GM12865 (cell line): ENCODE results near the gene SLC52A1.

Experiments used
- DNase-seq: peaks from one replicate; pipeline ENCODE4 v3.0.0; 2010; ENCODE audit warnings: low read depth
- H3K4me3 ChIP-seq: 2 replicates; pipeline ENCODE4 v1.5.1; 2011; ENCODE audit warnings: mild to moderate bottlenecking, low read depth, low read length, control low read depth
- TF ChIP-seq, protein P1 (sequence below): IDR thresholded peaks from 2 replicates; pipeline ENCODE4 v1.5.1; 2011; ENCODE audit warnings: low read length, control low read depth, low read depth, inconsistent platforms; ENCODE audit not compliant: insufficient read depth; ENCODE audit errors: missing control alignments

SLC52A1 gene

DNA sequence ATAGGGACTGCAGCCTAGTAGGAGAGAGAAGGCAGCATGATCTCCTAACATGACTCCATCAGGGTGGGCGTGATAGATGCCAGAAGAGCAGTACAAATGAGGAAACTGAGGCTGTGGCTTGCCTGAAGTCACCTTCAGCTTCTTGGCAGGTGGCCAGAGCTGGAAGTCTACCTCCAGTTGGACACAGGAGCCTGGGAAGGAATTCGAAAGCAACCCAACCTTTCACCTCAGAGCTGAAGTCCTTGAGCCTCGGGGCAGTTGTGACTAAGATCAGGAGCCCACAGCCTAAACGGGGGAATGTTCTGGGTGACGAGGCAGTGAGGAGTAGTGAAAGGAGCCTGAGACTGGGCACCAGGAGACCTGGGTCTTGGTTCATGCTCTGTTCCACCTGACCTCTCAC, 9.4 kb upstream of the SLC52A1 start:
- TF ChIP-seq, protein P1, sequence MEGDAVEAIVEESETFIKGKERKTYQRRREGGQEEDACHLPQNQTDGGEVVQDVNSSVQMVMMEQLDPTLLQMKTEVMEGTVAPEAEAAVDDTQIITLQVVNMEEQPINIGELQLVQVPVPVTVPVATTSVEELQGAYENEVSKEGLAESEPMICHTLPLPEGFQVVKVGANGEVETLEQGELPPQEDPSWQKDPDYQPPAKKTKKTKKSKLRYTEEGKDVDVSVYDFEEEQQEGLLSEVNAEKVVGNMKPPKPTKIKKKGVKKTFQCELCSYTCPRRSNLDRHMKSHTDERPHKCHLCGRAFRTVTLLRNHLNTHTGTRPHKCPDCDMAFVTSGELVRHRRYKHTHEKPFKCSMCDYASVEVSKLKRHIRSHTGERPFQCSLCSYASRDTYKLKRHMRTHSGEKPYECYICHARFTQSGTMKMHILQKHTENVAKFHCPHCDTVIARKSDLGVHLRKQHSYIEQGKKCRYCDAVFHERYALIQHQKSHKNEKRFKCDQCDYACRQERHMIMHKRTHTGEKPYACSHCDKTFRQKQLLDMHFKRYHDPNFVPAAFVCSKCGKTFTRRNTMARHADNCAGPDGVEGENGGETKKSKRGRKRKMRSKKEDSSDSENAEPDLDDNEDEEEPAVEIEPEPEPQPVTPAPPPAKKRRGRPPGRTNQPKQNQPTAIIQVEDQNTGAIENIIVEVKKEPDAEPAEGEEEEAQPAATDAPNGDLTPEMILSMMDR = no peak
- no peak overlapping the region for H3K4me3 ChIP-seq
- DNase-seq = peak; percentile 21

- H3K4me3 ChIP-seq = no peak overlapping the region
- no peak for DNase-seq
- TF ChIP-seq, protein P1 = no peak
Observed at GRCh38 chr17:5043524-5043923, 8.3 kb upstream of the SLC52A1 start.

DNA sequence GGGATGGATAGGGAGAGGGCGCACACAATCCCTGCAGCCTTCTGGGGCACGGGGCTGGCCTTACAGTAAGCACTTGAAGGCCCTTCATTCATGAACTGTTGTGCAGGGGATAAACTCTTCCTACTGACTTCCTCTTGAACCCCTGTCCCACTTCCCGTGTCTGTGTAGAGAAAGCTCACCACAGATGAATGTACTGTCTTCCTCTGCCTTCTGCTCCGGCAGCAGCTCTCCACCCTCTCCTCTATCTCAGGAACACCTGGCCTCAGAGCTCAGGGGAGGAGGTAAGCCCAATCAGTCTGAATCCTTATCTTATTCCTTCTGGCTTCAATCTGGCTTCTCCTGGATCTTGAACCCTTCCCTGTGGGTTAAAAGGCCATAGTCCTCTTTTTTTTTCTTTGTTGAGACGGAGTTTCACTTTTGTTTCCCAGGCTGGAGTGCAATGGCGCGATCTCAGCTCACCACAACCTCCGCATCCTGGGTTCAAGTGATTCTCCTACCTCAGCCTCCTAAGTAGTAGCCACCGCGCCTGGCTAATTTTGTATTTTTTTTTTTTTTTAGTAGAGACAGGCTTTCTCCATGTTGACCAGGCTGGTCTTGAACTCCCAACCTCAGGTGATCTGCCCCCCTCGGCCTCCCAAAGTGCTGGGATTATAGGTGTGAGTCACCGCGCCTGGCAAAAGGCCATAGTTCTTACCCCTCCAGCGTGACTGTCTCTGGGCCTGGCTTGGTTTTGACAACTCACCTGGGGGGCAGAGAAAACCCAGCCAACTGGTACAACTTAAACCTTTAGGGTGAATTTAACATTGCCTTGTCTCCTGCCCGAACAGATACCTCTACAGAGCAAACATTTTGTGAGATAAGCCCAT, 7.2 kb upstream of the SLC52A1 start:
- TF ChIP-seq, protein P1 = no peak
- DNase-seq = no peak
- H3K4me3 ChIP-seq = no peak overlapping the region

DNA sequence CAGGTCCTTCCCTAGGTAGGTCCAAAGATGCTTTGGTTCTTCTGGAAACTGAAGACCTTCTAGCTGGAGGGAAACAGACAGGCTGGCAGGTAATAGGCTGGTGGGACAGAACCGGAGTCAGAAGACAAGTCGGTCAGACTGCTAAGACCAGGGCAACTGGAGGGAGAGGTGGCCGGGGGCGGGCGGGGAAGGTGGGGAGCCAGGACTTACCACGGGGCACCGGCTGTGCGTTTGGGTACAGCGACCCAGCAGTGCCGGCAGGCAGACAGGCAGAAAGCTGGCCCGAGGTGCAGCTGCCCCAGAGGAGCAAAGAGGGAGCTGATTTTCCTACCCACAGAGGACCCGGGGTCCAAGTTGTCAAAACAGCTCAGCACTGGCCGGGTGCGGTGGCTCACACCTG, 575 bp downstream of the SLC52A1 start:
- H3K4me3 ChIP-seq = no peak overlapping the region
- no peak for DNase-seq
- TF ChIP-seq, protein P1 = no peak

GRCh38 chr17:5034063-5034462, 1.2 kb downstream of the SLC52A1 start:
- DNase-seq = no peak
- TF ChIP-seq, protein P1 = no peak
- H3K4me3 ChIP-seq = no peak overlapping the region

DNA sequence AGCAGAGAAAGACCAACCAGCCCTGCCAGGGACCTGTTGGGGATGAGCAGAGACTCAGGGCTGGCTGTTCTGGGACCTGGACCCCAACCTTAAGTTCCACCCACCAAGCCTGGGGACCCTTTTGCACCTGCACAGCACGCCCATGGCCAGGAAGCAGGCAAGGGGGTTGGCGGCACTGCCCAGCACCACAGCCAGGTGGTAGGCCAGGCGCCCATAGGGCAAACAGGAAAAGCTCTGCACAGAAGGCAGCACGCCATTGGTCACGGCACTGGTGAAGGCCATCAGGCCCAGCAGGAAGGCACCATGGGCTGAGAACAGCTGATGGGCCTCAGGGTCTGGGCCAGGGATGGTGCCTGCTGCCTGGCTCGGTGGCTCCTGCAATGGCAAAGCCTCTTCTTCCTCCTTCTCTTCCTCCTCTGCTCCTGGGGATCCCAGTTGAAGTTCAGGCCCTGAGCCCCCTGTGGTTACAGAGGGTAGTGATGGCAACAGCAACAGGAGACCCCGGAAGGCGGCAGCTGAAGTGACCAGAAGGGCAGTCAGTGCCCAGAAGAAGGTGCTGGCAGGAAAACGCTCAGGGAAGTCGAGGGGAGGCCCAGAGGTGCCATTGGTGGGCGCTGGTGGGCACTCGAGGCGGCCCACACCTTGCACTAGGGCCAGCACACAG, 1.7 kb downstream of the SLC52A1 start:
- TF ChIP-seq, protein P1 = no peak
- H3K4me3 ChIP-seq = no peak overlapping the region
- DNase-seq = no peak

- TF ChIP-seq, protein P1 = no peak
- H3K4me3 ChIP-seq = no peak overlapping the region
- no peak for DNase-seq
Observed at GRCh38 chr17:5032865-5033264, 2.4 kb downstream of the SLC52A1 start.
